T1000 (cell line): ENCODE data around the gene C17orf78.
A peak's percentile ranks its signal among the peaks of the same experiment; 100 is the strongest.
"Not testable (repeated sequence)": the region's sequence is repeated elsewhere in the genome, so short reads cannot be mapped to it uniquely, and the experiment has no call there.

Source experiments
- DNase-seq: peaks from one replicate; lab custom pipeline; 2025; ENCODE audit warnings: mixed read lengths; lab: John Stamatoyannopoulos, UW

The C17orf78 gene

GRCh38 chr17:37386462-37386861 is 10.7 kb downstream of the C17orf78 start:
- no peak for DNase-seq

- DNase-seq: peak; percentile 40
Measured at GRCh38 chr17:37388266-37388665, 12.5 kb downstream of the C17orf78 start.

GRCh38 chr17:37389160-37389559 is 13.4 kb downstream of the C17orf78 start:
- DNase-seq: no peak

GRCh38 chr17:37391146-37391545 is 15.4 kb downstream of the C17orf78 start:
- DNase-seq: no peak

GRCh38 chr17:37392024-37392590 is 16.3 kb downstream of the C17orf78 start:
- DNase-seq: peak; percentile 12

GRCh38 chr17:37393352-37393751 is 17.6 kb downstream of the C17orf78 start:
- no peak for DNase-seq

- no peak for DNase-seq
Measured at GRCh38 chr17:37399265-37399803, 23.5 kb downstream of the C17orf78 start.

GRCh38 chr17:37400505-37400904 is 24.7 kb downstream of the C17orf78 start:
- DNase-seq: no peak

- not testable (repeated sequence) for DNase-seq
Measured at GRCh38 chr17:37405522-37405921, 29.7 kb downstream of the C17orf78 start.

- no peak for DNase-seq
Measured at GRCh38 chr17:37405955-37406634, 30.3 kb downstream of the C17orf78 start.

GRCh38 chr17:37406635-37407461 is 31.1 kb downstream of the C17orf78 start, which contains the start of the genes ACACA and TADA2A:
TSS of gene ACACA (minus strand) at chr17:37406836. CDS start at chr17:37406299, 537 bp downstream.
TSS of gene TADA2A (plus strand) at chr17:37406886. CDS start at chr17:37411366, 4,480 bp downstream.
- DNase-seq: peak; percentile 71

- not testable (repeated sequence) for DNase-seq
Measured at GRCh38 chr17:37408145-37408479, 32.3 kb downstream of the C17orf78 start.

- no peak for DNase-seq
Measured at GRCh38 chr17:37410357-37410756, 34.6 kb downstream of the C17orf78 start.

GRCh38 chr17:37413875-37414519 is 38.2 kb downstream of the C17orf78 start:
- no peak for DNase-seq

GRCh38 chr17:37417852-37418251 is 42.1 kb downstream of the C17orf78 start:
- DNase-seq: no peak

GRCh38 chr17:37422971-37423625 is 47.3 kb downstream of the C17orf78 start:
- DNase-seq: no peak

GRCh38 chr17:37425268-37425667 is 49.5 kb downstream of the C17orf78 start:
- DNase-seq: no peak

- no peak for DNase-seq
Measured at GRCh38 chr17:37429039-37429438, 53.3 kb downstream of the C17orf78 start.

GRCh38 chr17:37429453-37429852 is 53.7 kb downstream of the C17orf78 start:
- DNase-seq: no peak

GRCh38 chr17:37430051-37430627 is 54.4 kb downstream of the C17orf78 start:
- no peak for DNase-seq

GRCh38 chr17:37432671-37433070 is 56.9 kb downstream of the C17orf78 start:
- no peak for DNase-seq
